ENCODE results near the gene PACRG. TPM values are rescaled to one million over a fixed set of nuclear protein-coding genes. Genes with fewer than 3 reads are reported as not detected.
A peak's percentile ranks its signal among the peaks of the same experiment; 100 is the strongest.

Gene PACRG
- total and polyA plus RNA-seq, 3 donors from 2014 or later = 54.0 to 84.6 (median 81.7) TPM

DNA sequence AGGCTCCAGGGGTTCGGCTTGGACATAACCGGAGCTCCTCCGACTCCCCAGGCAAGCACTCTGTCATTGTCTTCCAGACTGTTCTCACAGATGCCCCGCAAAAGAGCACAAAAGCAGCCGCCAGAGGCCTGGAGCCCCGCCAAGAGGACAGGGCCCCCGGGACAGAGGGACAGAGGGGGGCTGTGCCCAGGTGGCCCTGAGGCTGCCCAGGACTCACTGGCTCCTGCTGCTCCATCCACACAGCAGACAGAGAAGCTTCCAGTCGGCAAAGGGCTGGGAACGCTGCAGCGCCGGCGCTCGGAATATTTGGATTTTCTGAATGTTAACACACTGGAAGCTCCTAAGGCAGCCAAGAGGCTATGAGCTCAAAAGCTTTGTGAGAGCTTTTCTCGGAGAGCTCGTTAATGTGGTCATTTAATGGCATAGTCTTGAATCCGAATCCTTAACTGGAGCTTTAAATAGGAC lies 618.8 kb downstream of the PACRG start:
- Histone ChIP-seq H3K36me3 (ENCODE audit: low read depth, missing control alignments) (no peaks in the 10 kb centered on the region), H3K4me3 (no peak overlapping the region), H3K27me3 (no peaks in the 10 kb centered on the region), H3K4me1 (peaks cover 25% of the 10 kb centered on the region), H3K27ac (no peak overlapping the region), H3K9me3 (no peaks in the 10 kb centered on the region)
- WGBS, 2 donors = 75 to 90% methylated on average over 3 to 16 of the region's 16 CpGs
- intact Hi-C loops (cut with DNase I; ENCODE audit: low total_unique reads) = no loop called here
- TF ChIP-seq, protein P1, sequence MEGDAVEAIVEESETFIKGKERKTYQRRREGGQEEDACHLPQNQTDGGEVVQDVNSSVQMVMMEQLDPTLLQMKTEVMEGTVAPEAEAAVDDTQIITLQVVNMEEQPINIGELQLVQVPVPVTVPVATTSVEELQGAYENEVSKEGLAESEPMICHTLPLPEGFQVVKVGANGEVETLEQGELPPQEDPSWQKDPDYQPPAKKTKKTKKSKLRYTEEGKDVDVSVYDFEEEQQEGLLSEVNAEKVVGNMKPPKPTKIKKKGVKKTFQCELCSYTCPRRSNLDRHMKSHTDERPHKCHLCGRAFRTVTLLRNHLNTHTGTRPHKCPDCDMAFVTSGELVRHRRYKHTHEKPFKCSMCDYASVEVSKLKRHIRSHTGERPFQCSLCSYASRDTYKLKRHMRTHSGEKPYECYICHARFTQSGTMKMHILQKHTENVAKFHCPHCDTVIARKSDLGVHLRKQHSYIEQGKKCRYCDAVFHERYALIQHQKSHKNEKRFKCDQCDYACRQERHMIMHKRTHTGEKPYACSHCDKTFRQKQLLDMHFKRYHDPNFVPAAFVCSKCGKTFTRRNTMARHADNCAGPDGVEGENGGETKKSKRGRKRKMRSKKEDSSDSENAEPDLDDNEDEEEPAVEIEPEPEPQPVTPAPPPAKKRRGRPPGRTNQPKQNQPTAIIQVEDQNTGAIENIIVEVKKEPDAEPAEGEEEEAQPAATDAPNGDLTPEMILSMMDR (IDR thresholded peaks at IDR 0.05) = no peak
- TF ChIP-seq POLR2A (IDR thresholded peaks at IDR 0.05) = no peak
- DNase-seq = no peak

DNA sequence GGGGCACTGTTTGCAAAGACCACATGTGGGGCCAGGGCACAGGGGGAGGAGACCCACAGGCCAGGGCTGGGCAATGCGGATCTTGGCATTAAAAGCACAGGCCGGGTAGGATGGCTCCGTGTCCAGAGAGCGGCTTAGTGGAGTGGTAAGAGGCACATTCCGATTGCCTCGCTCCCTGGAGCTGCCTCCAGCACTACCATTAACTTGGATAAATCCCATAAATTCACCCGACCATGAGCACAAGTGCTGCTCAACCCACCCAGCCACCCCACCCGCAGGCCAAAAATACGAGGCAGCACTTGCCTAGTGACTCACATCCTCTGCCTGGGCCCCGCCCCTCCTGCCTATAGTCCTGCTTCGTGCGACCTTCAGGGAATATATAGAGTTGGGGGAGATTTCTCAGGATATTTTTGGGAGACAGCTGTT lies 619.3 kb downstream of the PACRG start:
- DNase-seq = no peak
- no peaks in the 10 kb centered on the region for H3K36me3 ChIP-seq (ENCODE audit: low read depth, missing control alignments)
- TF ChIP-seq, protein P1 (IDR thresholded peaks at IDR 0.05) = no peak
- TF ChIP-seq POLR2A (IDR thresholded peaks at IDR 0.05) = no peak
- no peak overlapping the region for H3K4me3 ChIP-seq
- WGBS, 2 donors = 84% methylated on average over 3 to 12 of the region's 12 CpGs
- H3K9me3 ChIP-seq = no peaks in the 10 kb centered on the region
- peaks cover 25% of the 10 kb centered on the region for H3K4me1 ChIP-seq
- no peak overlapping the region for H3K27ac ChIP-seq
- intact Hi-C loops (cut with DNase I; ENCODE audit: low total_unique reads) = no loop called here
- no peaks in the 10 kb centered on the region for H3K27me3 ChIP-seq

DNA sequence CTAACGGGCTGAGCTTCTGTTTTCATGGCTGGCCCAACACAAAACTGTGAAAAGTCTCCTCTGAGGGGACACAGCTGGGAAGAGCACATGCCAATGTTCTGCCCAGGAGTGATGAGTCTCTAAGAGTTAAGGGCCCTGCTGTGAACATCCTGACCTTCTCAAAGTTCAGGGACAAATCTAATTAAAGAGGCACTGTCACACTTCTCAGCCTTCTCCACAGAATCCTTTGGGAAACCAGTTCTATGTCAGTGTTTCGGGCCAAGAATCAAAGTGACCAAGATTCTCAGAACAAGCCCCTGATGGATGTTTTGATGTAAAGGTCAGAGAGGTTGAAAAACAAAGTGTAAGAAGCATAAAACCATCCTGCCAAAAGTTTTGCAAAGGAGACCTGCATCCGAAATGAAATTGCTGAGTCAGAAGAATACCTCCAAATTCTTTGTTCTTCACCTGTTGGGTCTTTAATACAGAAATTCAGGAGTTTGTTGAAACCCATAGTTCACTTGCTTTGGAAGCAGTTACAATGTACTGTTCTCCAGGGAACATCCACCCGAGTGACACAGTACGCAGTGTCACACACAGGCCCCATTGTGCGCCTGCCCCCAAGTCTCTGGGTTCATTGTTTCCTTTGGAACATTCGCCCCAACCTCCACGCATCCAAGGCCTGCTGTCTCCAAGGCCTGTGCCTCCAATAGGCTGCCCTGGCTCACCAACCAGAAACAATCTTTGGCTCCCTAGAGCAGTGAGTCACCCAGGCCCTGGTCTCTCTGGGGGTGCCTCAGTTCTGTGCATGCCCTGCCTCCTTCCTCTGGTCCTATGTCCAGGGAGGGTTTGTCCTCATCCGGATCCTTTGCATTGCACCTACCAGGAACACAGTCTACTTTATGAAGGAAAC lies 621.3 kb downstream of the PACRG start:
- DNase-seq = peak; percentile 93
- H3K4me1 ChIP-seq = peaks cover 40% of the 10 kb centered on the region
- H3K9me3 ChIP-seq = no peaks in the 10 kb centered on the region
- H3K36me3 ChIP-seq (ENCODE audit: low read depth, missing control alignments) = no peaks in the 10 kb centered on the region
- intact Hi-C loops (cut with DNase I; ENCODE audit: low total_unique reads) = no loop called here
- H3K27me3 ChIP-seq = no peaks in the 10 kb centered on the region
- H3K27ac ChIP-seq = peak overlapping the region; percentile 52 to 64
- WGBS, 2 donors = 66 to 76% methylated on average over 9 of the region's 9 CpGs
- H3K4me3 ChIP-seq = no peak overlapping the region
- no peak for TF ChIP-seq POLR2A (IDR thresholded peaks at IDR 0.05)
- TF ChIP-seq, protein P1 (IDR thresholded peaks at IDR 0.05) = no peak

DNA sequence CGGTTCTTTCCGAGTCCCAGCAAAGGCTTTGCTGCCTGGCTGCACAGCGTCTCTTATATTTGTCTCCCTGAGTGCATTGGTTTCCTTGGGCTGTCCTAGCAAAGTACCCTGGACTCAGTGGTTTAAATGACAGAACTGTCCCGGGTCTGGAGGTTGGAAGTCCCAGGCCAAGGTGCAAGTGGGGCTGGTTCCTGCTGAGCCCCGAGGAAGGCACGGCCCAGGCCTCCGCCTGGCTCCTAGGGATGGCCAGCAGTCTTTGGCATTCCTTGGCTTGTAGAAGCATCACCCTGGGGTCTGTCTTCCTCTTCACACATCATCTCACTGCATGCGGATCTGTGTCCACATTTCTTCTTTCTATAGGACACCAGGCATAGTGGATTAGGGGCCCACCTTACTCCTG lies 621.9 kb downstream of the PACRG start:
- Histone ChIP-seq H3K27ac (peak overlapping the region; percentile 21 to 53), H3K36me3 (ENCODE audit: low read depth, missing control alignments) (no peaks in the 10 kb centered on the region), H3K4me1 (peaks cover 47% of the 10 kb centered on the region), H3K27me3 (no peaks in the 10 kb centered on the region), H3K4me3 (no peak overlapping the region), H3K9me3 (no peaks in the 10 kb centered on the region)
- DNase-seq = no peak
- 82 to 92% methylated on average over 8 of the region's 8 CpGs for WGBS, 2 donors
- intact Hi-C loops (cut with DNase I; ENCODE audit: low total_unique reads) = no loop called here
- TF ChIP-seq POLR2A (IDR thresholded peaks at IDR 0.05) = no peak
- TF ChIP-seq, protein P1 (IDR thresholded peaks at IDR 0.05) = no peak

All from testis (tissue), 3 donors.